ENCODE results near the gene NME3. TPM values are rescaled to one million over a fixed set of nuclear protein-coding genes. Genes with fewer than 3 reads are reported as not detected.

NME3 gene
- total and polyA plus RNA-seq, 4 donors: 33.0 to 379 (median 61.9) TPM

DNA sequence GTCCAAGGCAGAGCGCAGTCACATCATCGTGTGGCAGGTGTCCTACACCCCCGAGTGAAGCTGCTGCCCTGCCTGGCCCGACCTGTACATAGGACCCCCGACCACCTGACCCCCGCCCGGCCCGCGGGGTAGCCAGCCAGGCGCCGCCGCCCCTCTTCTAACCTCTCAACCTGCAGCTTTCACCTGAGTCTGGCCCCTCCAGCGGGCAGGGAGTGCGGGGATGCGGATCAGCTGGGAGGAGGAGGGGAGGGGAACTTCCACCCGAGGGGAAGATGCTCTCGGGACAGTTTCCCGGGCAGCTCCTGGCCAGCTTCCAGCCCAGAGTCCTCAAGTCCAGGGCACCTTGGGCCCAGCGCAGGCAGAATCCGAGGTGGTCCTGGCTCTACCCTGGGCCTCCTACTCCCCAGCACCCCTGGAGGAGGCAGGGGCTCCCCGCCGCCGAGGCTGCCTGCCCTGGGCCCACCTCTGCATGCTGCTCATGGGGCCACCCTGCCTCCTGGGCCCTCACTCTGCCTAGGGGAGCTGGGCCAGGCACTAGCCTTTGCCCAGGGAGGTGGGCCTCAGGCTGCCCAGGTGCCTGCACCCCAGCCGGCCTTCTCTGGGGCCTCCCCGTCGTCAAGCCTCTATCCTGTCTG is 2.5 kb downstream of the NME3 start:
- Histone ChIP-seq H3K9me3 (ENCODE audit: control insufficient read depth, low read length) (no peaks in the 10 kb centered on the region), H3K27ac (ENCODE audit: low read depth in 1 of 2, low read length in 2 of 2) (no peak overlapping the region), H3K36me3 (ENCODE audit: control insufficient read depth in 1 of 2, insufficient read depth in 2 of 2, low read length in 1 of 2) (no peaks in the 10 kb centered on the region), H3K4me1 (ENCODE audit: control insufficient read depth in 1 of 2, insufficient read depth in 2 of 2, low read length in 2 of 2) (no peaks in the 10 kb centered on the region), H3K27me3 (ENCODE audit: control insufficient read depth in 1 of 2, insufficient read depth in 2 of 2, low read length in 1 of 2) (no peaks in the 10 kb centered on the region), H3K4me3 (ENCODE audit: low read length in 2 of 2) (no peak overlapping the region)
- 77 to 79% methylated on average over 22 to 26 of the region's 26 CpGs for WGBS, 2 donors
- DNase-seq (no peak), ATAC-seq (ENCODE audit: low FRiP score) (no peak)
- intact Hi-C loops (cut with DNase I): no loop called here

DNA sequence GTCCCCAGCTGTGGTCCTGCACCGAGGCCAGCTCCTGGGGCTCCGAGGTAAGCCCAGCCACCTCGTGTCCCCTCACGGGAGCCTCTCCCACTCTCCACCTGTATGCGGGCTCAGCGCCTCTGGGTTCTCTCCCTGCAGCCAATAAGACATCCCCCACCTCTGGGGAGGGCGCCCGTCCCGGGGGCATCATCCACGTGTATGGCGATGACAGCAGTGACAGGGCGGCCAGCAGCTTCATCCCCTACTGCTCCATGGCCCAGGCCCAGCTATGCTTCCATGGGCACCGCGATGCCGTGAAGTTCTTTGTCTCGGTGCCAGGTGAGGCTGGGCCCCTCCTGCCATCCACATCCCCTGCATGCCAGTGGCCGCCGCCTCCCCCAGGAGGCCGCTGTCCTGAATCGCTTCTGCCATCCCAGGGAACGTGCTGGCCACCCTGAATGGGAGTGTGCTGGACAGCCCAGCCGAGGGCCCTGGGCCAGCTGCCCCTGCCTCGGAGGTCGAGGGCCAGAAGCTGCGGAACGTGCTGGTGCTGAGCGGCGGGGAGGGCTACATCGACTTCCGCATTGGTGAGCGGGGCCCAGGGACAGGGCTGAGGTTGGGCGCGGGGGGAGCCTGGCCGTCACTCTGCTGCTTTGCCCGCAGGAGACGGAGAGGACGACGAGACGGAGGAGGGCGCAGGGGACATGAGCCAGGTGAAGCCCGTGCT is 3.1 kb downstream of the NME3 start:
- Histone ChIP-seq H3K27me3 (ENCODE audit: control insufficient read depth in 1 of 2, insufficient read depth in 2 of 2, low read length in 1 of 2) (no peaks in the 10 kb centered on the region), H3K27ac (ENCODE audit: low read depth in 1 of 2, low read length in 2 of 2) (no peak overlapping the region), H3K9me3 (ENCODE audit: control insufficient read depth, low read length) (no peaks in the 10 kb centered on the region), H3K4me3 (ENCODE audit: low read length in 2 of 2) (no peak overlapping the region), H3K36me3 (ENCODE audit: control insufficient read depth in 1 of 2, insufficient read depth in 2 of 2, low read length in 1 of 2) (no peaks in the 10 kb centered on the region), H3K4me1 (ENCODE audit: control insufficient read depth in 1 of 2, insufficient read depth in 2 of 2, low read length in 2 of 2) (no peaks in the 10 kb centered on the region)
- ATAC-seq (ENCODE audit: low FRiP score) (no peak), DNase-seq (no peak)
- WGBS, 2 donors: 80 to 83% methylated on average over 41 of the region's 41 CpGs
- intact Hi-C loops (cut with DNase I): no loop called here

DNA sequence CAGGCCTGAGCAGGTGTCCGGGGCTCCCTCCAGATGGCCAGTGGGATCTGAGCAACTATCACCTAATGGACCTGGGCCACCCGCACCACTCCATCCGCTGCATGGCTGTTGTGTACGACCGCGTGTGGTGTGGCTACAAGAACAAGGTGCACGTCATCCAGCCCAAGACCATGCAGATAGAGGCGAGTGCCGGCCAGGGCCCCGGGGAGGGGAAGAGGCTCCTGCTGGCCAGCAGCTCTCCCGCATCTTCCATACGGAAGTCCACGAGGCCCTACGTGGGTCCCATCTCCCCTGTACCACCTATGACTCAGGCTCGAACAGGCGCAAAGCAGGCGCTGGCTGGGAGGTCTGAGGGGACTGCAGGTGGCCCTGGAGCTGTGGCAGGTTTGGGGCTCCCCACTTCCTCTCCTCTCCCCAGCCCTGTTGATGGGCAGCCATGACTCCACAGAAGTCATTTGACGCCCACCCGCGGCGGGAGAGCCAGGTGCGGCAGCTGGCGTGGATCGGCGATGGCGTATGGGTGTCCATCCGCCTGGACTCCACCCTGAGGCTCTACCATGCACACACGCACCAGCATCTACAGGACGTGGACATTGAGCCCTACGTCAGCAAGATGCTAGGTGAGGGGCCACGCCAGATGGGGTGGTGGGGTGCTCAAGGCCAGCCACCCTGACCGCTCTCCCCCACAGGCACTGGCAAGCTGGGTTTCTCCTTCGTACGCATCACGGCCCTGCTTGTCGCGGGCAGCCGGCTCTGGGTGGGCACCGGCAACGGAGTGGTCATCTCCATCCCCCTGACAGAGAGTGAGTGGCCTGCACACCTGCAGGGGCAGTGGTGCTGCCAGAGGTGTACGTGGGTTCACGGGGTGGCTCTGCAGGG is 4.0 kb downstream of the NME3 start:
- ATAC-seq (ENCODE audit: low FRiP score): no peak
- intact Hi-C loops (cut with DNase I): no loop called here
- no peaks in the 10 kb centered on the region for H3K36me3 ChIP-seq (ENCODE audit: control insufficient read depth in 1 of 2, insufficient read depth in 2 of 2, low read length in 1 of 2)

DNA sequence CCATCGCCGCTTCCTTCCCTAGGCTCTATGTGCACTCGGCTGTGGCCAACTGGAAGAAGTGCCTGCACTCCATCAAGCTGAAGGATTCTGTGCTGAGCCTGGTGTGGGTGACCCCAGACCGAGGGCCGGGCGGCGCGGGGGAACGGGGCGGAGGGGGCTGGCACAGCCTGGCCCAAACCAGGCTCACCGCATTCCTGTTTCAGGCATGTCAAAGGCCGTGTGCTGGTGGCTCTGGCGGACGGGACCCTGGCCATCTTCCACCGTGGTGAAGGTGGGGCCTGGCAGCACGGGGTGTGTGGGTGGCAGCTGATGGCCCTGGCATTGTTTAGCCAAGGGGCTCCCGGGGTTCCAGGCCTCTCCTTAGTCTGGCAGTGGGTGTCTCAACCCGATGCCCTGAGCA is 4.6 kb downstream of the NME3 start:
- DNase-seq: no peak
- Histone ChIP-seq H3K4me3 (ENCODE audit: low read length in 2 of 2) (no peak overlapping the region), H3K4me1 (ENCODE audit: control insufficient read depth in 1 of 2, insufficient read depth in 2 of 2, low read length in 2 of 2) (no peaks in the 10 kb centered on the region), H3K9me3 (ENCODE audit: control insufficient read depth, low read length) (no peaks in the 10 kb centered on the region), H3K27ac (ENCODE audit: low read depth in 1 of 2, low read length in 2 of 2) (no peak overlapping the region), H3K36me3 (ENCODE audit: control insufficient read depth in 1 of 2, insufficient read depth in 2 of 2, low read length in 1 of 2) (no peaks in the 10 kb centered on the region), H3K27me3 (ENCODE audit: control insufficient read depth in 1 of 2, insufficient read depth in 2 of 2, low read length in 1 of 2) (no peaks in the 10 kb centered on the region)
- intact Hi-C loops (cut with DNase I): no loop called here
- no peak for ATAC-seq (ENCODE audit: low FRiP score)
- WGBS, 2 donors: 82 to 83% methylated on average over 18 of the region's 18 CpGs

More for the DNA sequence above, 4.0 kb downstream of the NME3 start:
- 91 to 92% methylated on average over 42 of the region's 42 CpGs for WGBS, 2 donors
- no peaks in the 10 kb centered on the region for H3K27me3 ChIP-seq (ENCODE audit: control insufficient read depth in 1 of 2, insufficient read depth in 2 of 2, low read length in 1 of 2)
- H3K9me3 ChIP-seq (ENCODE audit: control insufficient read depth, low read length): no peaks in the 10 kb centered on the region
- DNase-seq: no peak
- no peak overlapping the region for H3K4me3 ChIP-seq (ENCODE audit: low read length in 2 of 2)
- H3K27ac ChIP-seq (ENCODE audit: low read depth in 1 of 2, low read length in 2 of 2): no peak overlapping the region
- no peaks in the 10 kb centered on the region for H3K4me1 ChIP-seq (ENCODE audit: control insufficient read depth in 1 of 2, insufficient read depth in 2 of 2, low read length in 2 of 2)

DNA sequence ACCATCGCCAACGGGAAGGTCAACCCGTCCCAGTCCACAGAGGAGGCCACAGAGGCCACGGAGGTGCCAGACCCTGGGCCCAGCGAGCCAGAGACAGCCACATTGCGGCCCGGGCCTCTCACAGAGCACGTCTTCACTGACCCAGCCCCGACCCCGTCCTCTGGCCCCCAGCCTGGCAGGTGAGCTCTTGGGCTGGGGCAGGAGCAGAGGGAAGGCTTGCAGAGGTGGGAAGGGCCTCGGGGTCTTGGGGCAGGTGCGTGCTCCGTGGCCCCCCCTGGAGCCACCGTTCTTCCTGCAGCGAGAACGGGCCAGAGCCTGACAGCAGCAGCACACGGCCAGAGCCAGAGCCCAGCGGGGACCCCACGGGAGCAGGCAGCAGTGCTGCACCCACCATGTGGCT is 5.1 kb downstream of the NME3 start:
- intact Hi-C loops (cut with DNase I): no loop called here
- Histone ChIP-seq H3K27ac (ENCODE audit: low read depth in 1 of 2, low read length in 2 of 2) (no peak overlapping the region), H3K9me3 (ENCODE audit: control insufficient read depth, low read length) (no peaks in the 10 kb centered on the region), H3K4me1 (ENCODE audit: control insufficient read depth in 1 of 2, insufficient read depth in 2 of 2, low read length in 2 of 2) (no peaks in the 10 kb centered on the region), H3K27me3 (ENCODE audit: control insufficient read depth in 1 of 2, insufficient read depth in 2 of 2, low read length in 1 of 2) (no peaks in the 10 kb centered on the region), H3K36me3 (ENCODE audit: control insufficient read depth in 1 of 2, insufficient read depth in 2 of 2, low read length in 1 of 2) (no peaks in the 10 kb centered on the region), H3K4me3 (ENCODE audit: low read length in 2 of 2) (no peak overlapping the region)
- WGBS, 2 donors: 89 to 91% methylated on average over 19 of the region's 19 CpGs
- DNase-seq: no peak
- ATAC-seq (ENCODE audit: low FRiP score): no peak

DNA sequence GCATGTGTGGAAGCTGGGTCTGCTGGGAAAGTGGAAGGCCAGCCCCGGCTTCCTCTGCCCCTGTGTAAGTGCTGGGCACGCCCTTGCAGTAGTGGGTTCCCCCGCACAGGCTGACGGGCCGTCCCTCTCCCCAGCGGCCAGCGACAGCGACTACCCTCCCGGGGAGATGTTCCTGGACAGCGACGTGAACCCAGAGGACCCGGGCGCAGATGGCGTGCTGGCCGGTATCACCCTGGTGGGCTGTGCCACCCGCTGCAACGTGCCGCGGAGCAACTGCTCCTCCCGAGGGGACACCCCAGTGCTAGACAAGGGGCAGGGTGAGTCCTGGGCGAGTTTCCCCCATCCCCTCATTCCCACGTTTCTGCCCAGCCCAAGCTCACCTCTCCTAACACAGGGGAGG is 5.5 kb downstream of the NME3 start:
- WGBS, 2 donors: 89 to 91% methylated on average over 22 of the region's 22 CpGs
- intact Hi-C loops (cut with DNase I): no loop called here
- Histone ChIP-seq H3K4me1 (ENCODE audit: control insufficient read depth in 1 of 2, insufficient read depth in 2 of 2, low read length in 2 of 2) (no peaks in the 10 kb centered on the region), H3K4me3 (ENCODE audit: low read length in 2 of 2) (no peak overlapping the region), H3K27me3 (ENCODE audit: control insufficient read depth in 1 of 2, insufficient read depth in 2 of 2, low read length in 1 of 2) (no peaks in the 10 kb centered on the region), H3K9me3 (ENCODE audit: control insufficient read depth, low read length) (no peaks in the 10 kb centered on the region), H3K36me3 (ENCODE audit: control insufficient read depth in 1 of 2, insufficient read depth in 2 of 2, low read length in 1 of 2) (no peaks in the 10 kb centered on the region), H3K27ac (ENCODE audit: low read depth in 1 of 2, low read length in 2 of 2) (no peak overlapping the region)
- DNase-seq: no peak
- no peak for ATAC-seq (ENCODE audit: low FRiP score)

DNA sequence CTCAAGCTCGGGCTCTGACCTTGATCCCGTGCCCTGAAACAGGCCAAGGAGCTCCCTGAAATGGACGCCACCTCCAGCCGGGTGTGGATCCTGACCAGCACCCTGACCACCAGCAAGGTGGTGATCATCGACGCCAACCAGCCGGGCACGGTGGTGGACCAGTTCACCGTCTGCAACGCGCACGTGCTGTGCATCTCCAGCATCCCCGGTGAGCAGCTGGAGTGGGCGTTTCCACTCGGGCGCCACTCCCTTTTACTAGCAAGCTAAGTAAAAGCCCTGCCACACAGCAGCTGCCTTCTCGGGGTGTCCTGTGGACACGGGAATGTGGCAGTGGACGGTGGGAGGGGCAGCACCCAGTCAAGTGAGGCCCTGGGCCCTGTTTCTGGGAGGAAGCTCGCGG is 6.4 kb downstream of the NME3 start:
- no peaks in the 10 kb centered on the region for H3K9me3 ChIP-seq (ENCODE audit: control insufficient read depth, low read length)
- H3K4me3 ChIP-seq (ENCODE audit: low read length in 2 of 2): no peak overlapping the region
- no peaks in the 10 kb centered on the region for H3K4me1 ChIP-seq (ENCODE audit: control insufficient read depth in 1 of 2, insufficient read depth in 2 of 2, low read length in 2 of 2)
- intact Hi-C loops (cut with DNase I): no loop called here
- DNase-seq (no peak), ATAC-seq (ENCODE audit: low FRiP score) (no peak)
- no peak overlapping the region for H3K27ac ChIP-seq (ENCODE audit: low read depth in 1 of 2, low read length in 2 of 2)
- WGBS, 2 donors: 90 to 94% methylated on average over 21 of the region's 21 CpGs
- H3K27me3 ChIP-seq (ENCODE audit: control insufficient read depth in 1 of 2, insufficient read depth in 2 of 2, low read length in 1 of 2): no peaks in the 10 kb centered on the region
- no peaks in the 10 kb centered on the region for H3K36me3 ChIP-seq (ENCODE audit: control insufficient read depth in 1 of 2, insufficient read depth in 2 of 2, low read length in 1 of 2)

DNA sequence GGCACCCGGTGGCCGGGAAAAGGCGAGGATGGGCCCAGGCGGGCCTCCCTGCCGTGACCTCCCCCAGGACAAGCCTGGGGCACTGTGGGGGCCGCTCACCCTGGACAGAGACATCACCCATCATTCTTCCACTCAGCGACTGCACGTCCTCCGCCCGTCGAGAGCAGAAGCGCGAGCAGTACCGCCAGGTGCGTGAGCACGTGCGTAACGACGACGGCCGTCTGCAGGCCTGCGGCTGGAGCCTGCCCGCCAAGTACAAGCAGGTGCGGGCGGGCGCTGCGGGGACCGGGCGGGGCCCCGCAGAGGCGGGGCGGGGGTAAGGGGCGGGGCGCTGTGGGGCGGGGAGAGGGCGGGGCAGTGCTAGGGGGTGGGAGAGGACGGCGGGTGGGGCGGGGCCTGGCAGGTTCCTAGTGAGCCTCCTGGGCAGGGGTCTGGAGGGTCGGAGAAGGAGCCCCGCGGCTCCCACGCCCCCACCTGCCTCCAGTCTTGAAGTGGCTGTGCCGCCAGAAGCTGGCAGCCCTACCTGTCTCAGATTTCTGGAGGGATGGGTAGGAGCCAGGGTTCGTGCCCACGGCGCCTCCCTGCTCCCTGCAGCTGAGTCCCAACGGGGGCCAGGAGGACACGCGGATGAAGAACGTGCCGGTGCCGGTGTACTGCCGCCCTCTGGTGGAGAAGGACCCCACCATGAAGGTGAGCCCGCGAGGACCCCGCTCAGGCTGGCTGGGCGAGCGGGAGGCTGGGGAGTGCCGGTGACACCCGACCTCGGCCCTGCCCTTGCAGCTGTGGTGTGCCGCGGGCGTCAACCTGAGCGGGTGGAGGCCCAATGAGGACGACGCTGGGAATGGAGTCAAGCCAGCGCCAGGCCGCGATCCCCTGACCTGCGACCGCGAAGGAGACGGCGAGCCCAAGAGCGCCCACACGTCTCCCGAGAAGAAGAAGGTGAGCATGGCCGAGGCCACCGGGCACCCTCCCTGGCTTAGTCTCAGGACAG is 7.5 kb downstream of the NME3 start:
- WGBS, 2 donors: 72 to 73% methylated on average over 75 to 81 of the region's 81 CpGs

More for the DNA sequence above, 7.5 kb downstream of the NME3 start:
- no peaks in the 10 kb centered on the region for H3K27me3 ChIP-seq (ENCODE audit: control insufficient read depth in 1 of 2, insufficient read depth in 2 of 2, low read length in 1 of 2)
- H3K36me3 ChIP-seq (ENCODE audit: control insufficient read depth in 1 of 2, insufficient read depth in 2 of 2, low read length in 1 of 2): no peaks in the 10 kb centered on the region
- no peak for ATAC-seq (ENCODE audit: low FRiP score)
- no peaks in the 10 kb centered on the region for H3K9me3 ChIP-seq (ENCODE audit: control insufficient read depth, low read length)
- no peak overlapping the region for H3K27ac ChIP-seq (ENCODE audit: low read depth in 1 of 2, low read length in 2 of 2)
- intact Hi-C loops (cut with DNase I): no loop called here
- H3K4me3 ChIP-seq (ENCODE audit: low read length in 2 of 2): no peak overlapping the region
- DNase-seq: no peak
- H3K4me1 ChIP-seq (ENCODE audit: control insufficient read depth in 1 of 2, insufficient read depth in 2 of 2, low read length in 2 of 2): no peaks in the 10 kb centered on the region
